Measurements from ENCODE around the gene SPATS2L. TPM values are rescaled to one million over a fixed set of nuclear protein-coding genes. Genes with fewer than 3 reads are reported as not detected.
A peak's percentile ranks its signal among the peaks of the same experiment; 100 is the strongest.

The SPATS2L gene
- total and polyA plus RNA-seq, 2 of the 13 experiments (the other 11 are each of a cell fraction or from before 2014, with no cell fraction given): 154 to 212 TPM

DNA sequence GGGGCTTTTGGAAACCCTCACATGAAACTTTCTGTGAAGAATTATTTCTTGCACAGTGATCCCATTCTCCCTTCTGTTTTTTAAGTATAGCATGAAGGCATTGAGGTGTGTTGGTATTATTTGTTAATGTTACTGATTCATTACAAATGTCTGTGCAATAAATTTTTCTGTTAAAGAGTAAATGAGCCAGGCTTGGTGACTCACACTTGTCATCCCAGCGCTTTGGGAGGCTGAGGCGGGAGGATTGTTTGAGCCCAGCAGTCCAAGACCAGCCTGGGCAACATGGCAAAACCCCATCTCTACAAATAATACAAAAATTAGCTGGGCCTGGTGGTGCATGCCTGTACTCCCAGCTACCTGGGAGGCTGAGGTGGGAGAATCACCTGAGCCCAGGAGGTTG, 115.6 kb downstream of the SPATS2L start:
- Histone ChIP-seq H3K4me3 (replicated peaks in 1 of 3; ENCODE audit: insufficient read depth in 1 of 3, low read depth in 2 of 3, low read length in 3 of 3) (no peak overlapping the region), H3K4me1 (ENCODE audit: insufficient read depth, low read length) (no peaks in the 10 kb centered on the region), H3K9ac (ENCODE audit: insufficient read depth, low read depth, low read length) (no peak overlapping the region), H4K20me1 (ENCODE audit: insufficient read depth, low read length) (no peaks in the 10 kb centered on the region), H3K27ac (ENCODE audit: extremely low read length, insufficient read depth, low read length) (no peak overlapping the region), H3K36me3 (replicated peaks in 1 of 2; ENCODE audit: control insufficient read depth in 1 of 2, insufficient read depth in 2 of 2, low read length in 2 of 2) (peaks cover 44 to 80% of the 10 kb centered on the region in 2 experiments), H3K4me2 (ENCODE audit: low read depth, low read length) (no peak overlapping the region), H3K27me3 (ENCODE audit: control insufficient read depth in 1 of 2, insufficient read depth in 2 of 2, low read length in 2 of 2) (no peaks in the 10 kb centered on the region), H2AFZ (ENCODE audit: low read length) (no peak overlapping the region), H3K9me3 (ENCODE audit: low read length) (no peaks in the 10 kb centered on the region), H3K79me2 (ENCODE audit: insufficient read depth, low read length) (no peaks in the 10 kb centered on the region)
- no peak for ATAC-seq
- no TSS peak for BruUV-seq (replicated peaks)
- TF ChIP-seq ZNF556 (CRISPR knock-in tag; IDR thresholded peaks at IDR 0.05; ENCODE audit: borderline replicate concordance) (no peak), ELF4 (CRISPR knock-in tag; IDR thresholded peaks at IDR 0.05; ENCODE audit: borderline replicate concordance) (no peak), ELF3 (CRISPR knock-in tag; IDR thresholded peaks at IDR 0.05) (no peak), RBM22 (optimal IDR thresholded peaks at IDR 0.05; ENCODE audit: low read length) (peak; percentile 17), ZNF253 (CRISPR knock-in tag; IDR thresholded peaks at IDR 0.05; ENCODE audit: borderline replicate concordance) (no peak)
- TF ChIP-seq, protein P1, sequence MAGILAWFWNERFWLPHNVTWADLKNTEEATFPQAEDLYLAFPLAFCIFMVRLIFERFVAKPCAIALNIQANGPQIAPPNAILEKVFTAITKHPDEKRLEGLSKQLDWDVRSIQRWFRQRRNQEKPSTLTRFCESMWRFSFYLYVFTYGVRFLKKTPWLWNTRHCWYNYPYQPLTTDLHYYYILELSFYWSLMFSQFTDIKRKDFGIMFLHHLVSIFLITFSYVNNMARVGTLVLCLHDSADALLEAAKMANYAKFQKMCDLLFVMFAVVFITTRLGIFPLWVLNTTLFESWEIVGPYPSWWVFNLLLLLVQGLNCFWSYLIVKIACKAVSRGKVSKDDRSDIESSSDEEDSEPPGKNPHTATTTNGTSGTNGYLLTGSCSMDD (CRISPR knock-in tag; IDR thresholded peaks at IDR 0.05): no peak
- in situ Hi-C loops (cut with HindIII; ENCODE audit: extremely low pct_ligation_motif_present, low pct_unique_long_range_greater_than_20kb) (no loop called here), intact Hi-C loops (cut with micrococcal nuclease; ENCODE audit: unreplicated experiment) (no loop called here)
- WGBS (ENCODE audit: low lambda C conversion rate): 97% methylated on average over 2 of the region's 2 CpGs
- DNase-seq (ENCODE audit: low spot score): no peak
- ChIA-PET CTCF (ENCODE audit: low intra/inter-chr PET ratio, low total read pairs) (no interaction called here), POLR2A (no interaction called here)
- no peak for FAIRE-seq

DNA sequence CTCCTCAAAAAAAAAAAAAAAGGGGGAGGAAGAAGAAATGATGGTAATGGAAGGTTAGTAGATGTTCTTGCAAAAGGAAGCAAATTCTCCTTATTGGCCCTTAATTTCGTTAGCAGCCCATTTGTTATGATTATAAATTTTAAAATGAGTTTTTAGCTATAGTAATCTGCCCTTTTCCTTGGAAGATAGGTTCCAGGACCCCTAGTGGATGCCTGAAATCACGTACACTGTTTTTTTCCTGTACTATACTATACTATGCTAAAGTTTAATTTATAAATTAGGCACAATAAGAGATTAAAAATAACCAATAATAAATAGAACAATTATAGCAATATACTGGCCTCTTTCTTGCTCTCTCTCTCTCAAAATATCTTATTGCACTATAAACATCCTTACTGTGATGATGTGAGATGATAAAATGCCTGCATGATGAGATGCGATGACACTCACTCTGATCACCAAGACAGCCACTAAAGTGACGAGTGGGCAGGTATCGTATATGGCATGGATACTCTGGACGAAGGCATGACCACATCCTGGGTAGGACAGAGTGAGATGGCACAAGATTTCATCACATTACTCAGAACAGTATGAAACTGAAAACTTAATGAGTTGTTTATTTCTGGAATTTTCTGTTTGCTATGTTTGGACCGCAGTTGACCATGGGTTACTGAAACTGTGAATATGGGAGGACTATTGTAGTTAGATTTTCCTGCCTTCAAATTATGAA, 116.2 kb downstream of the SPATS2L start:
- POLR2A ChIA-PET: no interaction called here
- intact Hi-C loops (cut with micrococcal nuclease; ENCODE audit: unreplicated experiment): no loop called here
- FAIRE-seq (no peak), ATAC-seq (no peak), DNase-seq (ENCODE audit: low spot score) (no peak)
- BruUV-seq (replicated peaks): no TSS peak
- Histone ChIP-seq H3K79me2 (ENCODE audit: insufficient read depth, low read length) (no peaks in the 10 kb centered on the region), H3K27me3 (ENCODE audit: control insufficient read depth in 1 of 2, insufficient read depth in 2 of 2, low read length in 2 of 2) (no peaks in the 10 kb centered on the region), H3K9ac (ENCODE audit: insufficient read depth, low read depth, low read length) (no peak overlapping the region), H3K4me1 (ENCODE audit: insufficient read depth, low read length) (no peaks in the 10 kb centered on the region), H3K4me2 (ENCODE audit: low read depth, low read length) (no peak overlapping the region), H3K36me3 (replicated peaks in 1 of 2; ENCODE audit: control insufficient read depth in 1 of 2, insufficient read depth in 2 of 2, low read length in 2 of 2) (peaks cover 42 to 76% of the 10 kb centered on the region in 2 experiments), H3K9me3 (ENCODE audit: low read length) (no peaks in the 10 kb centered on the region), H4K20me1 (ENCODE audit: insufficient read depth, low read length) (no peaks in the 10 kb centered on the region), H2AFZ (ENCODE audit: low read length) (no peak overlapping the region), H3K27ac (ENCODE audit: extremely low read length, insufficient read depth, low read length) (no peak overlapping the region), H3K4me3 (replicated peaks in 1 of 3; ENCODE audit: insufficient read depth in 1 of 3, low read depth in 2 of 3, low read length in 3 of 3) (no peak overlapping the region)
- 98% methylated on average over 7 of the region's 7 CpGs for WGBS (ENCODE audit: low lambda C conversion rate)
- CTCF ChIA-PET (ENCODE audit: low intra/inter-chr PET ratio, low total read pairs): no interaction called here
- in situ Hi-C loops (cut with HindIII; ENCODE audit: extremely low pct_ligation_motif_present, low pct_unique_long_range_greater_than_20kb): no loop called here
- TF ChIP-seq ZNF331 (CRISPR knock-in tag; IDR thresholded peaks at IDR 0.05) (no peak), HNF4A (CRISPR knock-in tag; IDR thresholded peaks at IDR 0.05) (no peak), RBM22 (optimal IDR thresholded peaks at IDR 0.05; ENCODE audit: low read length) (peak; percentile 73), AGO2 (optimal IDR thresholded peaks at IDR 0.05; ENCODE audit: low read depth, low read length) (peak; percentile 59)
